ENCODE measurements around the gene SH2D1B.

GRCh38 chr1:162351246-162351842 lies 60.6 kb downstream of the SH2D1B start:
- TF ChIP-seq CREB1 (CRISPR knock-in tag; IDR thresholded peaks at IDR 0.05; ENCODE audit: low read depth), result no peak
- TF ChIP-seq CTCF (conservative IDR thresholded peaks at IDR 0.05; ENCODE audit: low read depth in 2 of 2), result no peak
- TF ChIP-seq EZH2 (IDR thresholded peaks at IDR 0.05; ENCODE audit: low read depth, unreplicated experiment), result no peak
- no peak for TF ChIP-seq EZH2phosphoT487 (IDR thresholded peaks at IDR 0.05; ENCODE audit: unreplicated experiment)
- TF ChIP-seq JUNB (IDR thresholded peaks at IDR 0.05; ENCODE audit: unreplicated experiment), result no peak
- TF ChIP-seq ZNF114 (CRISPR knock-in tag; IDR thresholded peaks at IDR 0.05), result no peak
- no peak for TF ChIP-seq POLR2AphosphoS5 (IDR thresholded peaks at IDR 0.05; ENCODE audit: low read depth)
- TF ChIP-seq STAT1 (IDR thresholded peaks at IDR 0.05; ENCODE audit: unreplicated experiment), result no peak
- TF ChIP-seq REST (IDR thresholded peaks at IDR 0.05; ENCODE audit: unreplicated experiment), result no peak
- no peak for TF ChIP-seq ETS1 (IDR thresholded peaks at IDR 0.05)
- TF ChIP-seq NANOG (IDR thresholded peaks at IDR 0.05; ENCODE audit: borderline replicate concordance), result no peak
- no peak for TF ChIP-seq ZNF462 (CRISPR knock-in tag; IDR thresholded peaks at IDR 0.05)
- TF ChIP-seq ZNF331 (CRISPR knock-in tag; IDR thresholded peaks at IDR 0.05; ENCODE audit: low read depth), result no peak
